T-helper 17 cell (primary cell): ENCODE measurements around the gene GPR31. TPM values are rescaled to one million over a fixed set of nuclear protein-coding genes. Genes with fewer than 3 reads are reported as not detected.
"Not testable (repeated sequence)": the region's sequence is repeated elsewhere in the genome, so short reads cannot be mapped to it uniquely, and the experiment has no call there.

ENCODE experiments used
- ATAC-seq: fragments of 150-1000 bp; cut with Tn5 transposase; 2 replicates; pipeline ENCODE4 v1.10.0; 2021; ENCODE audit warnings: mild to moderate bottlenecking, moderate library complexity
- DNase-seq, 3 donors: peaks; one replicate each; pipeline versions ENCODE4 v3.0.0 to v3.0.0-alpha.2; 2020 to 2021
- H3K9me3 ChIP-seq: one replicate; pipeline ENCODE4 v1.7.0; 2013; ENCODE audit warnings: low read length, mild to moderate bottlenecking; ENCODE audit not compliant: control insufficient read depth, poor library complexity, severe bottlenecking
- H3K27ac Mint-ChIP-seq: one replicate; pipeline ENCODE4 v1.8.0; 2022; ENCODE audit warnings: mild to moderate bottlenecking, moderate library complexity, mixed read lengths
- H3K27me3 Mint-ChIP-seq: one replicate; pipeline ENCODE4 v1.8.0; 2022; ENCODE audit warnings: mixed read lengths
- H3K36me3 Mint-ChIP-seq: one replicate; pipeline ENCODE4 v1.8.0; 2022; ENCODE audit warnings: low read depth, mixed read lengths
- H3K4me1 Mint-ChIP-seq: one replicate; pipeline ENCODE4 v1.8.0; 2022; ENCODE audit warnings: mild to moderate bottlenecking, mixed read lengths
- H3K4me3 Mint-ChIP-seq: one replicate; pipeline ENCODE4 v1.8.0; 2022; ENCODE audit warnings: mild to moderate bottlenecking, moderate library complexity, mixed read lengths
- total RNA-seq, 4 donors: library from RNA in 2 of 4; stranded (reverse) in 2 of 4; gene quantifications; one replicate each; pipeline ENCODE4 v1.2.3 and lab custom pipeline; 2022 to 2026

The GPR31 gene
- total RNA-seq, 2 donors from 2014 or later: not detected

DNA sequence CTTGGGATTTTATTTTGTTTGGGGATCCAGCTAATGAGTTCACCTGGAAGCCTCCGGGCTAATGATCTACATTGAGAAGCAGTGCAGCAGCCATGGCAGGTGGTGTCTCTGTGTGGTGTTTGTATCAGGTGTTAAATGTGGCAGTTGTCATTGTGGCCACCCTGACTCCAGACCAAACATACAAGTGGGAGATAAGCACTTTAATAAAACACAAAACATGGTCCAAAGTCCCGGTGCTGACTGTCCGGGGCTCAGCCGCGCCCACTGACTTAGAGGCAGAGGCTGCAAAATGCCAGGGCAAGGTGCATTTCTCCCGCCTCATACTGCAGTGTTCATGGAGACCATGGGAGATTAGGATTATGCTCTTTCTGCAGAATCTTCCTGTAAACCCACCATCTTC, 23.6 kb upstream of the GPR31 start:
- not testable (repeated sequence) for DNase-seq, H3K4me1 Mint-ChIP-seq, H3K27me3 Mint-ChIP-seq, H3K4me3 Mint-ChIP-seq, H3K9me3 ChIP-seq, ATAC-seq, H3K27ac Mint-ChIP-seq, H3K36me3 Mint-ChIP-seq

GRCh38 chr6:167180086-167180485, 22.3 kb upstream of the GPR31 start:
- H3K27ac Mint-ChIP-seq: not testable (repeated sequence)

DNA sequence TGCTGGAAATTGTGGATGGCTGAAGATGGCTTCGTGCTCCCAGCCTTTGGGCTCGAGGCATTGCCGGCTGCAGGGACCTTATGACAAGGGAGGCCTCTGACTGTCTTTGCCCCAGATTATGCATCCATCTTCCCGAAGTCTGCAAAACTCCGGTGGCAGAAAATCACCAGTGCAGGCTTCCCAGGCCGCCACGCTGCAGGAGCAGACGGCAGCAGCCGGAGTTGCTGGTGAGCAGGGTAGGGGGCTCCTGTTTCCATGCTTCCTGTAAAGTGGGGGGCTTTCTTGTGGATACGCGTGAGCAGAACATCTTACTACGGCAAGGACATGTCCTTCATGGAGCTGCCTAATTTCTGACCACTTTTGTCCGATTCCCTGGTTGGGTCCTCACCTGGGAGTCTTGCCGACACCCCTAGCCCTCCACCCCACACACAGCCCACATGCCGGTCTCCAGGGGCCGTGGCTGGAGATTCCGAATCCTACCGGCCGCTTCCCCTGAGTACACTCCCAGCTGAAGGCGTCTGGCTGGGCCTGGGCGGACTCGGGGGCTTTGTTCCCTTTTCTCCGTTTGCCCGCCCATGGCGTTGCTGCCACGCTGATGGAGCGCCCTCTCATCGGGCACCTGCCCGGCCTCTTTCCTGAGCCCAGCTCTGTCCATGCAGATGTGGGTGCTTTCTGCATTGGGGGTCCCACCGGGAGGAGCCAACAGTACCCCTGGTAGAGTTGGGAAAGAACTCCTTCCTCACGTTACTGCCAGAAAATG, 21.3 kb upstream of the GPR31 start:
- not testable (repeated sequence) for DNase-seq, H3K4me1 Mint-ChIP-seq, H3K27ac Mint-ChIP-seq, H3K27me3 Mint-ChIP-seq, H3K36me3 Mint-ChIP-seq, ATAC-seq, H3K9me3 ChIP-seq, H3K4me3 Mint-ChIP-seq

More at GRCh38 chr6:167180086-167180485, 22.3 kb upstream of the GPR31 start:
- H3K36me3 Mint-ChIP-seq, ATAC-seq, H3K9me3 ChIP-seq, DNase-seq, H3K4me3 Mint-ChIP-seq, H3K27me3 Mint-ChIP-seq, H3K4me1 Mint-ChIP-seq: not testable (repeated sequence)

DNA sequence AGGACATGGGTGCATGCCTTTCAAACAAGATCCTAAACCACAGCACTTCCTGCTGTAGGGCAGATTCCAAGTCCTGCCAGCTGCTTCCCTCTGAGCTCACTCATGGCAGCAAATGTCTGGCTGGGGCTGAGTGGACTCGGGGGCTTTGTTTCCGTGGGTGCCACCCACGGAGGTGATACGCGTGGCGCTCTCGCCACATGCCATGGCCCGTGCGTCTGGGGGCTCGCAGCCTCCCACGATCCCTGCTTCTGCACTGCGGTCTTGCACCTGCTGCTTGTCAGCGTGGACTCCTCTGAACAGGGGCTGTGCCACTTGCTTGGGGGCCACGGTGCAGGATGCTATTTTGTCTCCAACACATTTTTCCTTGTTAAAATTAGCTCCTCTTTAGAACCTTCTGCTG, 19.5 kb upstream of the GPR31 start:
- not testable (repeated sequence) for H3K27ac Mint-ChIP-seq, DNase-seq, H3K36me3 Mint-ChIP-seq, H3K4me1 Mint-ChIP-seq, H3K4me3 Mint-ChIP-seq, H3K9me3 ChIP-seq, ATAC-seq
- peaks cover 11% of the 10 kb centered on the region for H3K27me3 Mint-ChIP-seq

GRCh38 chr6:167172011-167172410, 14.2 kb upstream of the GPR31 start:
- H3K27me3 Mint-ChIP-seq: peaks cover 14% of the 10 kb centered on the region
- not testable (repeated sequence) for H3K36me3 Mint-ChIP-seq, H3K9me3 ChIP-seq, H3K27ac Mint-ChIP-seq, H3K4me1 Mint-ChIP-seq, DNase-seq, H3K4me3 Mint-ChIP-seq, ATAC-seq

DNA sequence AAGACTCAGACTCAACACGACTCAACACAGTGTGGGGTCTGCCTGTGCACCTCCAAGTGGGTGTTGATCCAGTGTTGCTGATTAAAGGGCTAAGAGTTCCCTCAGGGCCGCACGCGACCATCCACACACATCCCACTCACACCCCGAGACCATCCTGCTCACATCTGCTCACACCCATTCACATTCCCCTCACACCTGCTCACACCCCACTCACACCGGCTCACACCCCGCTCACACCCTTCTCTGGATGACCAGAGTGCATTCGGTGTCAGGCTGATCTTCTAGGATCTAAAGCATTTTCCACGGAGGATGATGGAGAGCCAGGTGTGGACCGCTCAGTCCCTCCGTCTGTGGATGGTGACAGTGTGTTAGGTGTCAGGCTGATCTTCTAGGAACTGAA, 13.5 kb upstream of the GPR31 start:
- not testable (repeated sequence) for H3K9me3 ChIP-seq, DNase-seq, H3K36me3 Mint-ChIP-seq, H3K27ac Mint-ChIP-seq, ATAC-seq, H3K4me3 Mint-ChIP-seq, H3K4me1 Mint-ChIP-seq
- H3K27me3 Mint-ChIP-seq: peaks cover 14% of the 10 kb centered on the region

DNA sequence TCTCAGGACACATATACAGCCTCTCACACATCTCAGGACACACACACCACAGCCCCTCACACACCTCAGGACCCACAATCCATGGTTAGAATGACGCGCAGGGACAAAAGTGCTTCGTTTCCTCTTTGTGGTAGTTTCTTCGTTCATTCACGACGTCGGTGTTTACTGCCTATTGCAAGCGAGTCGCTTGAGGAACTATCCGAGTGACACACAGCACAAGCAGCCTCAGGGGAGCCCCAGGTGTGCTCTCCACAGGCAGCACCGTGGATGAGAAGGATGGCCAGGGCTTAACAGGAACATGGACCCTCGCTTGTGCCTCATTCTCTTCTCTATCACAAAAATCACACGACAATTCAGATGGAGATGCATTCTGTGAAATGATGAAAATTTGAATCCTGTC, 12.1 kb upstream of the GPR31 start:
- peaks cover 14% of the 10 kb centered on the region for H3K27me3 Mint-ChIP-seq
- not testable (repeated sequence) for H3K4me3 Mint-ChIP-seq, H3K27ac Mint-ChIP-seq, ATAC-seq, H3K4me1 Mint-ChIP-seq, H3K9me3 ChIP-seq, DNase-seq, H3K36me3 Mint-ChIP-seq

DNA sequence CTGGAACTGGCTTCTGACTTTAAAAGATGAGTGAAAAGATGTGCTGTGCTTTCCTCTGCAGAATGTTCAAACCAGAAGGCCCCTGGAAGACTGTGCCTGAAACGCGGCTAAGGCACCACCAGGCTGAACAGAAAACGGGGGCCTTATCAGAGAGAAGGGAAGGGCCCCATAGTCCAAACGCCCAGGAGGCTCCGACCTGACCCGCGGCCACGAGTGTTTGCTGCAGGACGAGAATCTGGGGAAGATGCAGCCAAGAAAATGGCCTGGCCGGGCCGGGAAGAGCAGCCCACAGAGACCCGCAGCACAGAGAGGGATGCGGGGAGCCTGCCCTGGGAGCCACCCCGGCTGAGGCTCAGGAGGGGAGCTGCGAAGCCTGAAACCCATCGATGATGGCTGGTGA, 10.5 kb upstream of the GPR31 start:
- not testable (repeated sequence) for H3K4me3 Mint-ChIP-seq, H3K4me1 Mint-ChIP-seq, DNase-seq, H3K9me3 ChIP-seq, H3K27ac Mint-ChIP-seq, ATAC-seq
- H3K36me3 Mint-ChIP-seq: peaks cover 10% of the 10 kb centered on the region
- H3K27me3 Mint-ChIP-seq: peaks cover 14% of the 10 kb centered on the region

- ATAC-seq, H3K9me3 ChIP-seq, DNase-seq, H3K4me1 Mint-ChIP-seq, H3K4me3 Mint-ChIP-seq, H3K27ac Mint-ChIP-seq: not testable (repeated sequence)
- H3K36me3 Mint-ChIP-seq: peaks cover 10% of the 10 kb centered on the region
- H3K27me3 Mint-ChIP-seq: peaks cover 12% of the 10 kb centered on the region
These were observed 9.9 kb upstream of the GPR31 start for GRCh38 chr6:167167699-167168098.

DNA sequence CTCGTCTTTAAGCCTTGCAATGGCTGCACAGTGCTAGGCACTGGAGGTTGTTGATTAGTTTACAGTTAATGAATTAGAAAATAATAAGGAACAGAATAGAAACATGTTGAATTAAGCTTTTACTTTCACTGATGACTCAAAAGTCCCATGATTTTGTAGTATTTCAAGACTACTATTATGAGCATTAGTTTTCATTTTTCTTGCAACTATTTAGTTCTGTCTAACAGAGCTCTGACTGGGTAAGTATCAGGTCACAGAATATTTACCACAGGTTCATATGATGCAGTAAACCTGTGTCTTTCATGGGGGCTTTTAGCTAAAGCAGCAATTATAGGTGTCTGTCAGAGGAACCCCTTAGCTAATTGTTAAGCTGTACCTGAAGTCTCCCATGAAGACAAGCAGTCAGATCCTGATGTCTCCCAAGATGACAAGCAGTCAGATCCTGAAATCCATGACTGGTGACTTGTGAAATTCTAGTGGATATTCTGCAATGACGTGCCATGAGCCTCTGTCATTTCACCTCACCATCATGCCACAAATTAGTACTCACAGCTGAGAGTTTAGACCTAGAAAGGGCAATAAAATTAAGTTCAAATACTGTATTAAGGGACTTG, 8.2 kb upstream of the GPR31 start:
- no peak for DNase-seq
- Mint-ChIP-seq H3K4me1 (peaks cover 7% of the 10 kb centered on the region), H3K4me3 (no peak overlapping the region), H3K27ac (no peak overlapping the region), H3K27me3 (peaks cover 9% of the 10 kb centered on the region), H3K36me3 (peaks cover 14% of the 10 kb centered on the region)
- H3K9me3 ChIP-seq: no peaks in the 10 kb centered on the region
- ATAC-seq: no peak

DNA sequence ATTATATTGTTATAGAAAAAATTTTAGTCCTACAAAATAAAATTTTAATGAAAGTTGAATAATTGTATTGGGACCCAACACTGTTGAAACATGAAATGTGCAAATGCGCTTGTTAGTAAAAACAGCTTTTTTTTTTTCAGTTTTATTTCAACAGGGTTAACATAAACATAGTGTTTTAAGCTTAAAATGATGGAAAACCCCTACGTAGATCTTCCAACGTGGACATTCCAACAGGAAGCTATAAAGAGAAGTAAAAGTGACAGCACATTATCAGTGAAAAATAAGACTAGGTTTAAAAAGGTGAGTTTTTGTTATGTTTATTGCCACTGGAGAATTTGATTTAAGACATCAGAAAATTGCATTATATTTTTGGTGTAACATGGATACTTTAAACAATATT, 6.5 kb upstream of the GPR31 start:
- peaks cover 4% of the 10 kb centered on the region for H3K27me3 Mint-ChIP-seq
- H3K27ac Mint-ChIP-seq: no peak overlapping the region
- no peak for ATAC-seq
- no peak for DNase-seq
- peaks cover 8% of the 10 kb centered on the region for H3K36me3 Mint-ChIP-seq
- no peaks in the 10 kb centered on the region for H3K9me3 ChIP-seq
- no peak overlapping the region for H3K4me3 Mint-ChIP-seq
- H3K4me1 Mint-ChIP-seq: peaks cover 4% of the 10 kb centered on the region

- Mint-ChIP-seq H3K36me3 (peaks cover 9% of the 10 kb centered on the region), H3K4me1 (peaks cover 4% of the 10 kb centered on the region), H3K27me3 (peaks cover 4% of the 10 kb centered on the region), H3K27ac (no peak overlapping the region), H3K4me3 (no peak overlapping the region)
- DNase-seq: no peak
- no peaks in the 10 kb centered on the region for H3K9me3 ChIP-seq
- no peak for ATAC-seq
These were observed 5.8 kb upstream of the GPR31 start for GRCh38 chr6:167163476-167164011.

DNA sequence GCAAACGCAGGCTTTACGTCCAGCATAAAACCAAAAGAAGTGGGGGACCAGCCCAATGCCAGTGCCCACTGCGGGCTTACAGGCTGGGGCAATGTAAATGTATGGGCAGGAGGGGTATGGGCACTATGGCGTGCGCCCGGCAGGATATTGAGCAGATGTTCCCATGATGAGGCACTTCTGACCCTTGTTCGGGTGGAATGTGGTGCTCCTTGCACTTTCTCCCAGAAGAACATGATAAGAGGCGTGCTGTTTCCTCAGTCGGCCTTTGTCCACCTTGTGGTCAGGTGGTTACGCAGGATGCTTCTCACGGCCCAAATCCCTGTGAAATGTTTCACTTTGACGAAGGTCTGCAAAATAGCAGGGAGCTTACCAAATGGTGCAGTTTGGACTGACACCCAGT, 4.8 kb upstream of the GPR31 start:
- Mint-ChIP-seq H3K36me3 (peaks cover 9% of the 10 kb centered on the region), H3K27me3 (peaks cover 4% of the 10 kb centered on the region), H3K27ac (no peak overlapping the region), H3K4me1 (peaks cover 4% of the 10 kb centered on the region), H3K4me3 (no peak overlapping the region)
- DNase-seq (no peak), ATAC-seq (no peak)
- H3K9me3 ChIP-seq: no peaks in the 10 kb centered on the region
